GM19463 (cell line): ENCODE data around the gene COL6A6.

ENCODE experiments used
- ATAC-seq: cut with Tn5 transposase; IDR thresholded peaks from one replicate; pipeline ENCODE4 v1.9.1; 2021; ENCODE audit warnings: mild to moderate bottlenecking, moderate library complexity; ENCODE audit not compliant: unreplicated experiment

The COL6A6 gene

GRCh38 chr3:130516645-130517512, at the start of gene COL6A6:
Gene COL6A6 (plus strand): TSS chr3:130517177. CDS start chr3:130560365, 43,188 bp downstream.
- ATAC-seq: no peak

GRCh38 chr3:130468311-130468710, 48.7 kb upstream of the COL6A6 start:
- ATAC-seq: no peak

- ATAC-seq: no peak
Measured at GRCh38 chr3:130470126-130470525, 46.9 kb upstream of the COL6A6 start.

DNA sequence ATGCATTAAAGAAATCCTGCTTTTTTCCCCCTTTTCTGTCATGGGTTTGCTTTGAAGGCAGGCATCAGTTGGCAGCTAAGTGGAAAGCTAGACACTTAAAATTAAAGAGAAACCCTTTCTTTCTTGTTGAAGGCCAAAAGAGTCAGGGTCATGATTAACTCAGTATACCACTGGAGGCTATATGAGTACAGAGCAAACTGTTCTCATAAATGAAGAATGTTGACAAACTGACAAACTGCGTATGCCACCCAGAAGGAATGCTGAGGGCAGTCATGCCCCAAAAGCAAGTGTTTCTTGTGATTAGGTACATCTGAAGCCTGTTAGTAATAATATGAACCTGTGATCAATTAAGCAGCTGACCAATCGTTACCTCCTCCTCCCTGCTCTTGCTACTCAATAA, 43.6 kb upstream of the COL6A6 start:
- no peak for ATAC-seq

DNA sequence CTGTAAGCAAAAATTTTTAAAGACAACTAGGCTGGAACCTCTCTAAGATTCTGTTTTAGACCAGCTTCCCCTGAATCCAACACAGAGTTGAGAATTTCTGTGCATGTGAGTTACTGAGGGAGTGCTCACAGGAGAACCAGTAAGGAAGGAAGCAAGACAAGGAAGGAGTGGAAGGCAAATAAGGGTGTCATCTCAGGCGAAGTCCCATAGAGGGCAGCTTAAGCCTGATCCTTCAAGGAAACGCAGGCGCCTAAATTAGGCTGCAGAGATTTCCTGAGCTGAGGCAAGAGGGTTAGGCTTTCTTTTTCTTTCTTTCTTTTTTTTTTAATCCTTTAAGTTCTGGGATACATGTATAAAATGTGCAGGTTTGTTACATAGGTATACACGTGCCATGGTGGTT, 36.2 kb upstream of the COL6A6 start:
- ATAC-seq: no peak

DNA sequence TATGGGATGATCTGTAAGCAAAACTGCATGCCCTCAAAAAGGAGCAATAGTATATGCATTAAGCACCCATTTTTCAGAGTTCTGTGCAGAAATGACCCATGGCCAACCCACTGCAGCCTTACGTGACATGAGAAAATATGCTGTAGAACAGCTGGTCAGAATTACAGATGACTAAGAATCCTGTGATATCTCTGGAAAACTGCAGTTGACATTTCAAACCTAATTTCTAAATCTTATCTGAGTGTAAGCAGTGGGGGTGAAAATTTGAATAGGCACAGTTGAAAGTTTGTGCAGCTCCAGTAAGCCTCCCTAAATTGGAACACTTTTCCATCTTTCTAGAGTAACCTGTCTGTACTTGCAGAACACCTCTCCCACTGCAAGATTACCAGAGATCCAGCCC, 28.7 kb upstream of the COL6A6 start:
- no peak for ATAC-seq

DNA sequence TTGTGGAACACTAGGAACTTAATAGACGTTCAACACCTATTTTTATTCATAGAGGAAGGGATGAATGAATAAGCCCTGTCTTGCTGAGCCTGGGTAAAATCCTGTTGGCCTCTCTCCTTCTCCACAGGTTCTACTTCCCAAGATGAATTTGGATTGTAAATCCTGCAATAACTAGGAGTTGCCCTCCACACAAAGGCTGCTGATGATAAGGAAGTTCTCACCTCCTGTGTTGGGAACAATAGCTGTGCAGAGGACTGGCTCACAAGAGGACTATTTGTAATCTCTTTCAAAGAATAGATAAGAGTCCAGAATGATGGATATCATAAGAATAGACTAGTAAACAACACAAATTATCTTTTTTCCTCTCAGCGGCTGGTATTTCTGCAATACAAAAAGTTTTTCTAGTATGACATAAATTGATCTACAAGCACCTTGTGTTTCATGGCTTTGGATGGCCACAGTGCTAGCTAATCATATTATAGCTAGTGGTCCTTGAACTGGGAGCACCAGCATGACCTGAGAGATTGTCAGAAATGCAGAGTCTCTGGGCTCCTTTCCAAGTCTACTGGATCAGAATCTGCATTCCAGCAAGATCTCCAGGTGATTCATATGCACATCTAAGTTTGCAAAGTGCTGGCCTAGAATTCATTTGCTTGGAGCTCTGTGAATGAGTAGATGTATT, 28.1 kb upstream of the COL6A6 start:
- no peak for ATAC-seq

DNA sequence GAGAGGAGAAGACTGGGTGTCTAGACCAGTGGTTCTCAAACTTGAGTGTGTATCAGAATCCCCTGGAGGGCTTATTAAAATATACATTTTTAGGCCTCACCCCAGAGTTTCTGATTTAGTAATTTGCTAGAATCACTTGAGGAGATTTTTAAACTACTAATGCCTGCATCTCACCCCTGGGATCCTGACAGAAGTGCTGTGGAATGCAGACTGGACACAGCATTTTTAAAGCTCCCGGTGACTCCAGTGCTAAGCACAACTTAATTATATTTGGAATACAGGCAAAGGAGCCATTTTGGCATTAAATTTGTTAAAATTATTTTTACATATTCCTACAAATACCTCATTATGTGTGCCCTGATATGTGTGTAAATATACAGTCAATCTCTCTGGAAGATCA, 26.7 kb upstream of the COL6A6 start:
- ATAC-seq: no peak

- no peak for ATAC-seq
Measured at GRCh38 chr3:130491431-130491830, 25.5 kb upstream of the COL6A6 start.

GRCh38 chr3:130504701-130505100, 12.3 kb upstream of the COL6A6 start:
- ATAC-seq: no peak

DNA sequence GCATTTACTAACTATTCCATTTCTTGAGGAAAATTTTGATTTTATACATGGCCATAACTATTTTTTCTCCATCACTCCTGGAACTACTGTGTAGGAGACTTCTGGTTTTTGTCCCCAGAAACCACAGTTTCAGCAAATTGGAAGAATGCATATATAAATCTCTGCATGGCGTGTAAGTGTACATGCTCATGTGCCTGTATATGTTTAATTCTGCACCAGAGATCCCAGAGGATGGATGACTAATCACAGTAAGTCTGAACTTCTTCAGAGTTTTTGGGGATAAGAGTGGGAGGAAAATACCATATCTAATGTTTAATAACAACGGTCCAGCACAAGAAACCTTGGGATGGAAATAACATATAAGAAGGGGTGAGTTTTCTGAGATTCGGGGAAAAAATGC, 10.9 kb upstream of the COL6A6 start:
- ATAC-seq: no peak

GRCh38 chr3:130507746-130508145, 9.2 kb upstream of the COL6A6 start:
- no peak for ATAC-seq

DNA sequence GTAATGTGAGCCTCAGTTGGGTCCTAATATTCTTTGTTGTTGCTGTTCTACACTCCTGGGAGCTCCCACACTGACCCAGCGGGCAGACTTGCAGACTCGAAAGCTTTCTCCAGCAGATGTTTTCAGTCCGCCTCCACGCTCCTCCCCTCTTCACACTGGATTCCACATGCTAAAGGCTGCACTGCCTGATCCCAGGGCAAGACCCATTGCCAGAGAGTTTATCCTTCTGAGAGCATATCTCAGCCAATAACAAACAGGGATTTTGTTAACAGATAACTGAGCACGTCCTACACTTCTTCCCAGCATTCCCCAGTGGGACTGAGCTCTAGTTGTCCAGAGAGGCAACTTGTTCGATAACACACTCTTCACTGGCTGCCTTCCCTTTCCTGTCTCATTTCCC, 8.0 kb upstream of the COL6A6 start:
- no peak for ATAC-seq

DNA sequence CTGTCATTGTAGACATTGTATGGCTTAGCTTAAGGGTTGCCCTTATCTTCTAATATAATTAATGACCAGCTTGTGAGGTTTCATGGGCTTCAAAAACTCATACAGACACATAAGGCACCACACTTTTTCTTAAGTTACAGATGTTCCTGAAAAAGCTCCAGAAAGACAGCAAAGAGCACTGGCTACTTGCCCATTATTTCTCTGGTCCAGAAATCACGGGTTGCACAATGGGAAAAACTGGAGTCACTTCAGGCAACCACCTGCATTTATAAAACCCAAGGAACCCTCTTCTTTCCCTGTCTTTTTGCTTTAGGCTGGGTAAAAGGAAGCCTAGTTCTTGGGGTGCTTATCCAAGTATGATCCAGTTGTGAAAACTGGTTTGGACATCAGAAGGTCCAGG, 2.3 kb upstream of the COL6A6 start:
- ATAC-seq: no peak

DNA sequence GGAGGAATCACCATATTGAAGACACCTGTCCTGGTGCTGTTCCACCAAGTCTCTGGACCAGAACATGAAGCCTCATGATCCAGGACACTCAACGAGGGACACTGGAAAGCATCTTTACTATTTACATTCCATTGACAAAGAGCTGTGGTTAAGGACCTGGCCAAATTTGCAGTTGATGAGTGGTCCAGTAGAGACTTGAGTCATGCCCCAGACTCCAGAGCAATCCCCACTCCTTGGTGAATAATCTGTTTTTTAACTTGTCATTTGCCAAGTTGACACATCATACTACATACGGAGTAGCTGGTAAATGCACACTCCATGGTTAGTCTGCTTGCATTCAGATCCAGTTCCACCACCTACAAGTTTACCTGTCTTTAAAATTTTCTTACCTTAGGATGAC, 1.2 kb upstream of the COL6A6 start:
- no peak for ATAC-seq

- ATAC-seq: no peak
Measured at GRCh38 chr3:130517602-130518001, 625 bp downstream of the COL6A6 start.

DNA sequence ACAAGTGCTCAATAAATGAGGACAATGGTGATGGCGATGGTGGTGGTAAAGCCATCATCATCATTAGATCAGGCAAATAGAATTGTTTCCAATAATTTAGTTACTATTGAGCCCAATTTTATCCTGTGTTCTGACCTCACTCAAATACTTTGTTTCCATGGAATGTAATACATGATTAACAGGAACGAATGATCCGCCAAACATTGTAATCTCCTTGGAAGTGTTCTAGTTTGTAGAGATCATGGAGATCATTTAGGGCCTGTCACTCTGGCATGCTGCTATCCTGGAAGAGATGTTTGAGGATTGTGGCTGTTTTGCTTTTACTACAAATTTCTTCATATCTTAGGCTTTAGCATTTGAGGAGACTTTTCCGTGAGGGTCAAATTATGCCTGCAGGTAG, 2.8 kb downstream of the COL6A6 start:
- no peak for ATAC-seq

GRCh38 chr3:130522399-130522798, 5.4 kb downstream of the COL6A6 start:
- ATAC-seq: no peak

DNA sequence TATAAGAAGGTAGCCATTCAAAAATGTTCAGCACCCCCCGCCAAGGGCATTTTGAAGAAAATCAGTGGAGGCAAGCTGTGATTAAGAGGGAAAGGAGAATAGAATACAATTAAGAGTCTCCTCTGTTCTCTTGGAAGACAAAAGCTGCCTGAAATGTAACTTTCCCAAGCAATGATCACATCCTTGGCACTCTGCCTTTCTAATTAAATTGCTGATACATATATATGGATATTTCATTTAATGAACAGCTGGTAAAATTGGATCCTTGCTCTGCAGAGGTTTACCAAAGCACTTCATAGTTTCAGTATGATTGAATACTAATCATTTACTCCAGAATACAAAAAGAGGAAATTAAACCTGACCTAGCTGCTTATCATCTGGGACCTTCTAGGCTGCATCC, 10.4 kb downstream of the COL6A6 start:
- no peak for ATAC-seq

- no peak for ATAC-seq
Measured at GRCh38 chr3:130528120-130528519, 11.1 kb downstream of the COL6A6 start.

GRCh38 chr3:130529486-130530215, 12.7 kb downstream of the COL6A6 start:
- ATAC-seq: peak; percentile 53

DNA sequence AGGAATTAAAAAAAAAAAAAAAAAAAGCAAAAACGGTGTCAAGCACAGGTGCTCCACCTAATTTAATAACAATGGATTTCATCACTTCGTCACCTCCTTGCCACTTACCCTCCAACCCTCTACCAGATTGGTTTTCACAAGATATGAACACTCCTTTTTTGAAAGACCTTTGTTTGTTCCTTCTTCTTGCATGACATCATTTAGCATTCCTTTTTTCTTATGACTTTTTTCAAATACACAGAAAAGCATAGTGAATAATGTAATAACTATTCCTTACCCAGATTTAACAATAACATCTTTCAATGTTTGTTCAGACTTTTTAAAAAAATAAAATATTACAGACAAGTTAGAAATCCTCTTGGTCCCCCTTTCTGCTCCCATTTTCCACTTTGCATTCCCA, 16.3 kb downstream of the COL6A6 start:
- no peak for ATAC-seq
